Subcutaneous adipose tissue (tissue), 4 donors: ENCODE measurements around the gene CTDSPL. TPM values are rescaled to one million over a fixed set of nuclear protein-coding genes. Genes with fewer than 3 reads are reported as not detected.

Experiments used
- CTCF ChIP-seq: fragments of 450-650 bp; IDR thresholded peaks from one replicate; pipeline ENCODE4 v1.5.1; 2016; ENCODE audit warnings: low read depth, mild to moderate bottlenecking, control low read depth, antibody characterized with exemption, moderate library complexity
- total RNA-seq, 4 donors: library from RNA; depleted of rRNA; stranded (reverse); fragments of >200 nt; gene quantifications; one replicate each; pipeline ENCODE4 v1.1.0, GENCODE V29; 2016

CTDSPL gene
- total RNA-seq, 4 donors from 2014 or later, result 29.0 to 34.8 (median 30.1) TPM

- TF ChIP-seq CTCF, result no peak
Measured at GRCh38 chr3:37876279-37876678, 14.6 kb downstream of the CTDSPL start.

GRCh38 chr3:37882711-37883110 lies 21.0 kb downstream of the CTDSPL start:
- TF ChIP-seq CTCF, result no peak

GRCh38 chr3:37885814-37886213 lies 24.1 kb downstream of the CTDSPL start:
- no peak for TF ChIP-seq CTCF

- TF ChIP-seq CTCF, result no peak
Measured at GRCh38 chr3:37886395-37886794, 24.7 kb downstream of the CTDSPL start.

GRCh38 chr3:37887062-37887461 lies 25.4 kb downstream of the CTDSPL start:
- no peak for TF ChIP-seq CTCF

- no peak for TF ChIP-seq CTCF
Measured at GRCh38 chr3:37887824-37888223, 26.1 kb downstream of the CTDSPL start.

GRCh38 chr3:37888421-37888820 lies 26.7 kb downstream of the CTDSPL start:
- no peak for TF ChIP-seq CTCF
